ENCODE results near the gene HDAC4. TPM values are rescaled to one million over a fixed set of nuclear protein-coding genes. Genes with fewer than 3 reads are reported as not detected.

Gene HDAC4
- total RNA-seq, 1 experiment from 2014 or later, result 47.6 TPM

GRCh38 chr2:239039479-239039861 is 361.4 kb downstream of the HDAC4 start (continued):
- TF ChIP-seq CTCF (IDR thresholded peaks at IDR 0.05 in 2 of 3, conservative IDR thresholded peaks at IDR 0.05 in 1 of 3; ENCODE audit: borderline replicate concordance in 1 of 3, insufficient read depth in 1 of 3, low read depth in 2 of 3, low read length in 2 of 3) (no peak), TCF7L2 (IDR thresholded peaks at IDR 0.05; ENCODE audit: borderline replicate concordance, extremely low read depth, insufficient read depth, insufficient read length) (no peak), POLR2A (IDR thresholded peaks at IDR 0.05; ENCODE audit: borderline replicate concordance, extremely low read depth, insufficient read depth, insufficient read length) (no peak), JUND (IDR thresholded peaks at IDR 0.05) (no peak), SIN3A (IDR thresholded peaks at IDR 0.05; ENCODE audit: low read depth) (no peak)

DNA sequence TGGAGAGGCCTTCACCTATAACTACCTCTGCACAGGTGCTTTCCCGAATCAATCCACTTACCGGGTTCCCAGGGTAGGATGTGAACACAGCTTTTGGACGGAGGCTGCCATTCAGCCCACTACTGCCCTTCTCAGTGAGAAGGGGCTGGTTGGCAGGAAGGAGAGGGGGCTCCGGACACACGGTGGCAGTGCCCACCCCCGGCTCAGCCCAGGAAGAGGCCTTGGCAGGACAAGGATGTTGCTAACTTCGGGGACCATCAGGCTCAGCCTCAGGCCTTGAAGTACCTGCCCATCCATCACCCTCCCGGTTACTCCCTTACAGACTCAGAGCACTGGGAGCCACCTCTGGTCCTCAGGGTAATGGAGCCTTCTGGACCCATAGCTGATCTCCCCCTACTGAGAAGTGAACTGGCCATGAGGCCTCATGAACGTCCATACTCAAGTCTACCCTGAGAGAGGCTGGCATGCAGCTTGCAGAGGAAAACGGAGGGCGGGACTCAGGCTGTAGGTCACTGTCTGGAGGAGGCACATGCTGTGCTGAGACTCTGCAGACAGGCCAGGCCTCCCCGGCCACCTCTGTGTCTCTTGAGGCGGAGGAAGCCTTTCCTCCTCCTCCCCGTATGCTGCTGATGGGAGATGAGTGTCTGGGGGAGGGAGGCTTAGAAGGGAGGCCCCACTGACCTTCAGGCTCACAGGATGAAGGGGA is 361.9 kb downstream of the HDAC4 start:
- H3K27me3 ChIP-seq (ENCODE audit: insufficient read depth, low read length), result no peaks in the 10 kb centered on the region
- no peak overlapping the region for H3K27ac ChIP-seq (ENCODE audit: low read depth, low read length)
- no peaks in the 10 kb centered on the region for H3K9me2 ChIP-seq (ENCODE audit: insufficient read depth)
- ChIA-PET RAD21 (ENCODE audit: low non-redundant PET in 1 of 2, low total read pairs in 2 of 2, uncharacterized antibody in 2 of 2, unreplicated experiment in 2 of 2) (no interaction called here), CTCF (no interaction called here), POLR2A (no interaction called here)
- no TSS peak for BruUV-seq (replicated peaks)
- H3K9ac ChIP-seq (ENCODE audit: low read length), result no peak overlapping the region
- no peak overlapping the region for H2AFZ ChIP-seq (ENCODE audit: low read depth, low read length, poor library complexity, severe bottlenecking)
- H3K36me3 ChIP-seq (ENCODE audit: control insufficient read depth in 1 of 2, insufficient read depth in 2 of 2, low read length in 2 of 2), result no peaks in the 10 kb centered on the region
- no peak overlapping the region for H3K4me3 ChIP-seq (replicated peaks in 1 of 2; ENCODE audit: low read depth in 1 of 2, low read length in 2 of 2)
- DNase-seq (ENCODE audit: low read depth, low spot score) (no peak), ATAC-seq (no peak)
- no peaks in the 10 kb centered on the region for H3K79me2 ChIP-seq (ENCODE audit: insufficient read depth, low read length)
- peaks cover 0 to 3% of the 10 kb centered on the region in 2 experiments; a peak in 1 of 4 replicates for H3K4me1 ChIP-seq (ENCODE audit: control insufficient read depth in 1 of 2, insufficient read depth in 2 of 2, low read length in 2 of 2)
- H3K9me3 ChIP-seq (ENCODE audit: control insufficient read depth in 1 of 2, insufficient read depth in 1 of 2, low read depth in 1 of 2, low read length in 2 of 2), result no peaks in the 10 kb centered on the region
- no peak overlapping the region for H3K4me2 ChIP-seq (ENCODE audit: low read length)
- no peaks in the 10 kb centered on the region for H4K20me1 ChIP-seq (ENCODE audit: insufficient read depth)
- intact Hi-C loops (cut with micrococcal nuclease), result no loop called here
- TF ChIP-seq RAD21 (IDR thresholded peaks at IDR 0.05; ENCODE audit: low read depth), result no peak
- TF ChIP-seq EZH2 (IDR thresholded peaks at IDR 0.05), result no peak
- TF ChIP-seq ATF3 (IDR thresholded peaks at IDR 0.05), result no peak
- no peak for TF ChIP-seq ZFX (IDR thresholded peaks at IDR 0.05)
- no peak for TF ChIP-seq REST (IDR thresholded peaks at IDR 0.05; ENCODE audit: low read depth)
- no peak for TF ChIP-seq EGR1 (IDR thresholded peaks at IDR 0.05; ENCODE audit: low read depth)
- no peak for TF ChIP-seq SIN3A (IDR thresholded peaks at IDR 0.05; ENCODE audit: low read depth)
- TF ChIP-seq EZH2phosphoT487 (IDR thresholded peaks at IDR 0.05; ENCODE audit: borderline replicate concordance), result no peak
- TF ChIP-seq ZNF274 (IDR thresholded peaks at IDR 0.05; ENCODE audit: low read depth, low read length), result no peak
- no peak for TF ChIP-seq CEBPB (IDR thresholded peaks at IDR 0.05; ENCODE audit: low read depth)
- TF ChIP-seq MAX (IDR thresholded peaks at IDR 0.05), result no peak
- TF ChIP-seq ELF1 (IDR thresholded peaks at IDR 0.05; ENCODE audit: borderline replicate concordance, low read depth), result no peak
- no peak for TF ChIP-seq JUND (IDR thresholded peaks at IDR 0.05)
- no peak for TF ChIP-seq POLR2A (IDR thresholded peaks at IDR 0.05; ENCODE audit: borderline replicate concordance, extremely low read depth, insufficient read depth, insufficient read length)
- TF ChIP-seq TCF7L2 (IDR thresholded peaks at IDR 0.05; ENCODE audit: borderline replicate concordance, extremely low read depth, insufficient read depth, insufficient read length), result no peak
- no peak for TF ChIP-seq YY1 (IDR thresholded peaks at IDR 0.05; ENCODE audit: extremely low read depth, insufficient replicate concordance, low read depth, low read length)
- no peak for TF ChIP-seq POLR2AphosphoS5 (IDR thresholded peaks at IDR 0.05; ENCODE audit: low read depth, low read length)
